ENCODE data around the gene SIMC1. TPM values are rescaled to one million over a fixed set of nuclear protein-coding genes. Genes with fewer than 3 reads are reported as not detected.

The SIMC1 gene
- total RNA-seq, 3 donors from 2014 or later = 7.7 to 13.4 (median 12.7) TPM

GRCh38 chr5:176342766-176343458, 104.7 kb downstream of the SIMC1 start:
- H3K27ac ChIP-seq = no peak overlapping the region
- intact Hi-C loops (cut with DNase I; ENCODE audit: low total_unique reads) = no loop called here
- H3K4me3 ChIP-seq = no peak overlapping the region
- H3K27me3 ChIP-seq = no peaks in the 10 kb centered on the region
- no peaks in the 10 kb centered on the region for H3K9me3 ChIP-seq
- no peaks in the 10 kb centered on the region for H3K36me3 ChIP-seq
- no peak for DNase-seq (ENCODE audit: low spot score in 2 of 2)
- no peaks in the 10 kb centered on the region for H3K4me1 ChIP-seq
- TF ChIP-seq POLR2AphosphoS5 (IDR thresholded peaks at IDR 0.05) (no peak), CTCF (IDR thresholded peaks at IDR 0.05) (no peak), POLR2A (IDR thresholded peaks at IDR 0.05) (no peak)

GRCh38 chr5:176350416-176350815, 112.2 kb downstream of the SIMC1 start:
- H3K27ac ChIP-seq = no peak overlapping the region
- H3K36me3 ChIP-seq = no peaks in the 10 kb centered on the region
- H3K4me3 ChIP-seq = no peak overlapping the region
- H3K27me3 ChIP-seq = no peaks in the 10 kb centered on the region
- no peaks in the 10 kb centered on the region for H3K9me3 ChIP-seq
- H3K4me1 ChIP-seq = no peaks in the 10 kb centered on the region
- intact Hi-C loops (cut with DNase I; ENCODE audit: low total_unique reads) = no loop called here
- TF ChIP-seq CTCF (IDR thresholded peaks at IDR 0.05) (no peak), POLR2AphosphoS5 (IDR thresholded peaks at IDR 0.05) (no peak), POLR2A (IDR thresholded peaks at IDR 0.05) (no peak)
- no peak for DNase-seq (ENCODE audit: low spot score in 2 of 2)

GRCh38 chr5:176352116-176352878, 114.1 kb downstream of the SIMC1 start:
- intact Hi-C loops (cut with DNase I; ENCODE audit: low total_unique reads) = no loop called here
- Histone ChIP-seq H3K27ac (no peak overlapping the region), H3K4me1 (no peaks in the 10 kb centered on the region), H3K36me3 (no peaks in the 10 kb centered on the region), H3K4me3 (no peak overlapping the region), H3K27me3 (no peaks in the 10 kb centered on the region), H3K9me3 (no peaks in the 10 kb centered on the region)
- DNase-seq (ENCODE audit: low spot score in 2 of 2) = no peak
- TF ChIP-seq POLR2A (IDR thresholded peaks at IDR 0.05) (no peak), CTCF (IDR thresholded peaks at IDR 0.05) (no peak), POLR2AphosphoS5 (IDR thresholded peaks at IDR 0.05) (no peak)

GRCh38 chr5:176353533-176353932, 115.3 kb downstream of the SIMC1 start:
- Histone ChIP-seq H3K9me3 (no peaks in the 10 kb centered on the region), H3K4me1 (no peaks in the 10 kb centered on the region), H3K36me3 (no peaks in the 10 kb centered on the region), H3K27me3 (no peaks in the 10 kb centered on the region), H3K27ac (no peak overlapping the region), H3K4me3 (no peak overlapping the region)
- TF ChIP-seq POLR2AphosphoS5 (IDR thresholded peaks at IDR 0.05) (no peak), POLR2A (IDR thresholded peaks at IDR 0.05) (no peak), CTCF (IDR thresholded peaks at IDR 0.05) (no peak)
- intact Hi-C loops (cut with DNase I; ENCODE audit: low total_unique reads) = no loop called here
- no peak for DNase-seq (ENCODE audit: low spot score in 2 of 2)

Data from breast epithelium (tissue), 4 donors.